ENCODE measurements around the gene MAN2A2. TPM values are rescaled to one million over a fixed set of nuclear protein-coding genes. Genes with fewer than 3 reads are reported as not detected.

The MAN2A2 gene
- total and polyA plus RNA-seq, 2 of the 8 experiments (the other 6 are each of a cell fraction or from before 2014, with no cell fraction given) = 23.1 to 29.7 TPM

DNA sequence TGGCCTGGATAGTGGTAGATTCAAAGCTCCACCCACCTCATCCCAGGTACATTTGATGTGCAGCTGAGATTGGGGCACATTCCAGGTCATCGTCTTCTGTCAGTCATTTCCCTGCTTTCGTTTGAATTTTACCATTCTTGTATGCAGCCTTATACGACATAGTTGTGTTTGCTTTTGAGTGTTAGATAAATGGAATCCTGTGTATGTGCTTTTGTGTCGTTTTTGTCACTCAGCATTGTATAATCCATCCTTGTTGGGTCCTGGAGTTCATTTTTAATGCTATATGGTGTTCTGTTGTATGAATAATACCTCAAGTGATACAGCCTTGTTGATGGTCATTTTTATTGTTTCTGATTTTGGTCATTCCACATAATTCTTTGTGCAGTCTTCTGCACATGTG lies 58.9 kb downstream of the MAN2A2 start:
- Histone ChIP-seq H3K4me1 (replicated peaks in 1 of 4; ENCODE audit: control insufficient read depth in 3 of 4, insufficient read depth in 4 of 4, low read length in 3 of 4) (peaks cover 0 to 10% (median 6%) of the 10 kb centered on the region in 4 experiments; a peak in 5 of 7 replicates), H3K4me2 (ENCODE audit: insufficient read depth in 1 of 2, low read depth in 2 of 2, low read length in 2 of 2) (no peak overlapping the region), H3K23ac (ENCODE audit: insufficient read length) (no peak overlapping the region), H2BK12ac (ENCODE audit: low read depth, low read length) (no peak overlapping the region), H3K18ac (ENCODE audit: extremely low read depth, low read length) (no peak overlapping the region), H3K56ac (replicated peaks; ENCODE audit: insufficient read length, low read depth, low read length) (no peak overlapping the region), H2BK120ac (replicated peaks; ENCODE audit: low read depth, low read length) (no peak overlapping the region), H3K79me2 (ENCODE audit: control insufficient read depth in 1 of 2, insufficient read depth in 2 of 2, low read length in 2 of 2) (peaks cover 0 to 6% of the 10 kb centered on the region in 2 experiments; a peak in 1 of 4 replicates), H2BK15ac (ENCODE audit: low read length) (no peak overlapping the region), H3K4me3 (ENCODE audit: extremely low read depth in 1 of 4, insufficient read depth in 2 of 4, low read depth in 3 of 4, low read length in 4 of 4) (no peak overlapping the region), H4K20me1 (replicated peaks in 1 of 2; ENCODE audit: control insufficient read depth in 1 of 2, insufficient read depth in 2 of 2, low read length in 2 of 2) (peaks cover 5 to 6% of the 10 kb centered on the region in 2 experiments), H3K9ac (replicated peaks in 1 of 4; ENCODE audit: extremely low read depth in 1 of 4, low read depth in 3 of 4, low read length in 3 of 4) (no peak overlapping the region), H3K79me1 (ENCODE audit: low read depth, low read length) (peaks cover 3% of the 10 kb centered on the region; the same call in 1 of the 2 replicates), H2AFZ (ENCODE audit: low read length) (no peak overlapping the region), H3K36me3 (ENCODE audit: control insufficient read depth in 2 of 4, insufficient read depth in 4 of 4, low read length in 3 of 4) (peaks cover 9 to 48% (median 30%) of the 10 kb centered on the region in 4 experiments), H2BK20ac (ENCODE audit: low read length) (no peak overlapping the region), H3K4ac (replicated peaks; ENCODE audit: insufficient read length, low read depth, low read length) (no peak overlapping the region), H2BK5ac (ENCODE audit: low read depth, low read length) (no peak overlapping the region), H2AK5ac (ENCODE audit: low read depth, low read length) (no peak overlapping the region), H4K91ac (replicated peaks; ENCODE audit: insufficient read length, low read length) (no peak overlapping the region), H3K27me3 (replicated peaks in 1 of 4; ENCODE audit: control insufficient read depth in 3 of 4, extremely low read depth in 1 of 4, insufficient read depth in 3 of 4, low read length in 3 of 4) (no peaks in the 10 kb centered on the region), H3K9me3 (ENCODE audit: insufficient read depth in 2 of 2, low read depth in 1 of 2, low read length in 1 of 2) (no peaks in the 10 kb centered on the region), H3K14ac (ENCODE audit: insufficient read length) (no peak overlapping the region), H4K5ac (ENCODE audit: insufficient read length, low read depth, low read length) (no peak overlapping the region), H3K27ac (ENCODE audit: low read depth, low read length) (no peak overlapping the region), H4K8ac (ENCODE audit: extremely low read depth, insufficient read depth, low read length) (no peak overlapping the region), H3K23me2 (ENCODE audit: low read depth, low read length) (peaks cover 8% of the 10 kb centered on the region; the same call in 1 of the 2 replicates)
- ChIA-PET CTCF (ENCODE audit: partially characterized antibody) (interaction anchor here (1.1 to 19.2 kb wide), 6 partner anchors 9 to 310 kb away, joined by 3 to 306 read pairs (median 6); partner anchors contain the start of genes HDDC3 and UNC45A), POLR2A (ENCODE audit: partially characterized antibody) (interaction anchor here (0.6 to 1.4 kb wide), 6 partner anchors 8 to 86 kb away, joined by 3 to 5 read pairs (median 3); no protein-coding TSS in a partner anchor)
- FAIRE-seq (no peak), DNase-seq (ENCODE audit: low read depth in 1 of 2, low spot score in 2 of 2) (no peak)
- WGBS, 2 experiments (ENCODE audit: extremely low coverage in 1 of 2, insufficient coverage in 1 of 2, insufficient read length in 1 of 2, insufficient replicate concordance in 2 of 2, low coverage in 1 of 2, low lambda C conversion rate in 2 of 2, missing lambda C conversion rate in 1 of 2) = 79% methylated on average over 4 of the region's 4 CpGs; no CpG with 5 or more reads in 1 of the 2 experiments
- TF ChIP-seq GABPA (IDR thresholded peaks at IDR 0.05; ENCODE audit: borderline replicate concordance, insufficient read depth, low read length) (no peak), RAD21 (IDR thresholded peaks at IDR 0.05 in 1 of 2, conservative IDR thresholded peaks at IDR 0.05 in 1 of 2; ENCODE audit: low read depth in 2 of 2, low read length in 2 of 2) (no peak), POLR2AphosphoS5 (IDR thresholded peaks at IDR 0.05; ENCODE audit: low read depth, low read length) (no peak), BRCA1 (IDR thresholded peaks at IDR 0.05; ENCODE audit: low read depth, low read length) (no peak), KDM4A (IDR thresholded peaks at IDR 0.05; ENCODE audit: low read depth, low read length, severe bottlenecking) (no peak), TAF1 (IDR thresholded peaks at IDR 0.05; ENCODE audit: low read depth, low read length) (no peak), TCF12 (IDR thresholded peaks at IDR 0.05; ENCODE audit: low read depth, low read length) (no peak)
- TF ChIP-seq, protein P1, sequence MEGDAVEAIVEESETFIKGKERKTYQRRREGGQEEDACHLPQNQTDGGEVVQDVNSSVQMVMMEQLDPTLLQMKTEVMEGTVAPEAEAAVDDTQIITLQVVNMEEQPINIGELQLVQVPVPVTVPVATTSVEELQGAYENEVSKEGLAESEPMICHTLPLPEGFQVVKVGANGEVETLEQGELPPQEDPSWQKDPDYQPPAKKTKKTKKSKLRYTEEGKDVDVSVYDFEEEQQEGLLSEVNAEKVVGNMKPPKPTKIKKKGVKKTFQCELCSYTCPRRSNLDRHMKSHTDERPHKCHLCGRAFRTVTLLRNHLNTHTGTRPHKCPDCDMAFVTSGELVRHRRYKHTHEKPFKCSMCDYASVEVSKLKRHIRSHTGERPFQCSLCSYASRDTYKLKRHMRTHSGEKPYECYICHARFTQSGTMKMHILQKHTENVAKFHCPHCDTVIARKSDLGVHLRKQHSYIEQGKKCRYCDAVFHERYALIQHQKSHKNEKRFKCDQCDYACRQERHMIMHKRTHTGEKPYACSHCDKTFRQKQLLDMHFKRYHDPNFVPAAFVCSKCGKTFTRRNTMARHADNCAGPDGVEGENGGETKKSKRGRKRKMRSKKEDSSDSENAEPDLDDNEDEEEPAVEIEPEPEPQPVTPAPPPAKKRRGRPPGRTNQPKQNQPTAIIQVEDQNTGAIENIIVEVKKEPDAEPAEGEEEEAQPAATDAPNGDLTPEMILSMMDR (IDR thresholded peaks at IDR 0.05; ENCODE audit: control extremely low read depth in 1 of 3, insufficient read depth in 1 of 3, low read depth in 1 of 3, low read length in 3 of 3) = no peak
- TF ChIP-seq, protein P2, sequence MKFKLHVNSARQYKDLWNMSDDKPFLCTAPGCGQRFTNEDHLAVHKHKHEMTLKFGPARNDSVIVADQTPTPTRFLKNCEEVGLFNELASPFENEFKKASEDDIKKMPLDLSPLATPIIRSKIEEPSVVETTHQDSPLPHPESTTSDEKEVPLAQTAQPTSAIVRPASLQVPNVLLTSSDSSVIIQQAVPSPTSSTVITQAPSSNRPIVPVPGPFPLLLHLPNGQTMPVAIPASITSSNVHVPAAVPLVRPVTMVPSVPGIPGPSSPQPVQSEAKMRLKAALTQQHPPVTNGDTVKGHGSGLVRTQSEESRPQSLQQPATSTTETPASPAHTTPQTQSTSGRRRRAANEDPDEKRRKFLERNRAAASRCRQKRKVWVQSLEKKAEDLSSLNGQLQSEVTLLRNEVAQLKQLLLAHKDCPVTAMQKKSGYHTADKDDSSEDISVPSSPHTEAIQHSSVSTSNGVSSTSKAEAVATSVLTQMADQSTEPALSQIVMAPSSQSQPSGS (IDR thresholded peaks at IDR 0.05; ENCODE audit: low read length) = no peak
